ENCODE results near the gene DDX25.

- TF ChIP-seq, protein P1, sequence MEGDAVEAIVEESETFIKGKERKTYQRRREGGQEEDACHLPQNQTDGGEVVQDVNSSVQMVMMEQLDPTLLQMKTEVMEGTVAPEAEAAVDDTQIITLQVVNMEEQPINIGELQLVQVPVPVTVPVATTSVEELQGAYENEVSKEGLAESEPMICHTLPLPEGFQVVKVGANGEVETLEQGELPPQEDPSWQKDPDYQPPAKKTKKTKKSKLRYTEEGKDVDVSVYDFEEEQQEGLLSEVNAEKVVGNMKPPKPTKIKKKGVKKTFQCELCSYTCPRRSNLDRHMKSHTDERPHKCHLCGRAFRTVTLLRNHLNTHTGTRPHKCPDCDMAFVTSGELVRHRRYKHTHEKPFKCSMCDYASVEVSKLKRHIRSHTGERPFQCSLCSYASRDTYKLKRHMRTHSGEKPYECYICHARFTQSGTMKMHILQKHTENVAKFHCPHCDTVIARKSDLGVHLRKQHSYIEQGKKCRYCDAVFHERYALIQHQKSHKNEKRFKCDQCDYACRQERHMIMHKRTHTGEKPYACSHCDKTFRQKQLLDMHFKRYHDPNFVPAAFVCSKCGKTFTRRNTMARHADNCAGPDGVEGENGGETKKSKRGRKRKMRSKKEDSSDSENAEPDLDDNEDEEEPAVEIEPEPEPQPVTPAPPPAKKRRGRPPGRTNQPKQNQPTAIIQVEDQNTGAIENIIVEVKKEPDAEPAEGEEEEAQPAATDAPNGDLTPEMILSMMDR (IDR thresholded peaks at IDR 0.05 in 2 of 3, conservative IDR thresholded peaks at IDR 0.05 in 1 of 3; ENCODE audit: borderline replicate concordance in 1 of 3, insufficient read depth in 1 of 3, low read depth in 2 of 3, low read length in 2 of 3), result no peak
- no peak for TF ChIP-seq EGR1 (IDR thresholded peaks at IDR 0.05; ENCODE audit: low read depth)
- TF ChIP-seq FOSL1 (IDR thresholded peaks at IDR 0.05; ENCODE audit: low read depth), result no peak
- TF ChIP-seq ATF3 (IDR thresholded peaks at IDR 0.05), result no peak
- TF ChIP-seq, protein P2, sequence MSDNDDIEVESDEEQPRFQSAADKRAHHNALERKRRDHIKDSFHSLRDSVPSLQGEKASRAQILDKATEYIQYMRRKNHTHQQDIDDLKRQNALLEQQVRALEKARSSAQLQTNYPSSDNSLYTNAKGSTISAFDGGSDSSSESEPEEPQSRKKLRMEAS (IDR thresholded peaks at IDR 0.05), result no peak
- no peak for TF ChIP-seq POLR2A (IDR thresholded peaks at IDR 0.05; ENCODE audit: borderline replicate concordance, extremely low read depth, insufficient read depth, insufficient read length)
- TF ChIP-seq ELF1 (IDR thresholded peaks at IDR 0.05; ENCODE audit: borderline replicate concordance, low read depth), result no peak
- no peak for TF ChIP-seq ZNF274 (IDR thresholded peaks at IDR 0.05; ENCODE audit: low read depth, low read length)
- no peak for TF ChIP-seq CEBPB (IDR thresholded peaks at IDR 0.05; ENCODE audit: low read depth)
- TF ChIP-seq POLR2AphosphoS5 (IDR thresholded peaks at IDR 0.05; ENCODE audit: low read depth, low read length), result no peak
- no peak for TF ChIP-seq ZFX (IDR thresholded peaks at IDR 0.05)
- TF ChIP-seq, protein P3, sequence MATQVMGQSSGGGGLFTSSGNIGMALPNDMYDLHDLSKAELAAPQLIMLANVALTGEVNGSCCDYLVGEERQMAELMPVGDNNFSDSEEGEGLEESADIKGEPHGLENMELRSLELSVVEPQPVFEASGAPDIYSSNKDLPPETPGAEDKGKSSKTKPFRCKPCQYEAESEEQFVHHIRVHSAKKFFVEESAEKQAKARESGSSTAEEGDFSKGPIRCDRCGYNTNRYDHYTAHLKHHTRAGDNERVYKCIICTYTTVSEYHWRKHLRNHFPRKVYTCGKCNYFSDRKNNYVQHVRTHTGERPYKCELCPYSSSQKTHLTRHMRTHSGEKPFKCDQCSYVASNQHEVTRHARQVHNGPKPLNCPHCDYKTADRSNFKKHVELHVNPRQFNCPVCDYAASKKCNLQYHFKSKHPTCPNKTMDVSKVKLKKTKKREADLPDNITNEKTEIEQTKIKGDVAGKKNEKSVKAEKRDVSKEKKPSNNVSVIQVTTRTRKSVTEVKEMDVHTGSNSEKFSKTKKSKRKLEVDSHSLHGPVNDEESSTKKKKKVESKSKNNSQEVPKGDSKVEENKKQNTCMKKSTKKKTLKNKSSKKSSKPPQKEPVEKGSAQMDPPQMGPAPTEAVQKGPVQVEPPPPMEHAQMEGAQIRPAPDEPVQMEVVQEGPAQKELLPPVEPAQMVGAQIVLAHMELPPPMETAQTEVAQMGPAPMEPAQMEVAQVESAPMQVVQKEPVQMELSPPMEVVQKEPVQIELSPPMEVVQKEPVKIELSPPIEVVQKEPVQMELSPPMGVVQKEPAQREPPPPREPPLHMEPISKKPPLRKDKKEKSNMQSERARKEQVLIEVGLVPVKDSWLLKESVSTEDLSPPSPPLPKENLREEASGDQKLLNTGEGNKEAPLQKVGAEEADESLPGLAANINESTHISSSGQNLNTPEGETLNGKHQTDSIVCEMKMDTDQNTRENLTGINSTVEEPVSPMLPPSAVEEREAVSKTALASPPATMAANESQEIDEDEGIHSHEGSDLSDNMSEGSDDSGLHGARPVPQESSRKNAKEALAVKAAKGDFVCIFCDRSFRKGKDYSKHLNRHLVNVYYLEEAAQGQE (IDR thresholded peaks at IDR 0.05; ENCODE audit: low read depth), result no peak
Measured at GRCh38 chr11:125933030-125933813, 28.9 kb downstream of the DDX25 start.
